Measurements from ENCODE around the gene ERAP2. TPM values are rescaled to one million over a fixed set of nuclear protein-coding genes. Genes with fewer than 3 reads are reported as not detected.

Gene ERAP2
- total and polyA plus RNA-seq, 10 of the 15 experiments (the other 5 are each of a cell fraction or from before 2014, with no cell fraction given): 4.0 to 28.7 (median 11.7) TPM

- CTCF ChIA-PET: interaction anchor here (0.8 to 1.1 kb wide), 2 partner anchors 12 to 76 kb away, joined by 3 to 4 read pairs; no protein-coding TSS in a partner anchor
- DNase-seq (ENCODE audit: low read depth, low spot score) (no peak), ATAC-seq (peak; percentile 33; the same call in 2 of the 3 replicates), FAIRE-seq (no peak)
- no TSS peak for BruUV-seq (replicated peaks)
- H3K27me3 ChIP-seq (replicated peaks in 1 of 2; ENCODE audit: control insufficient read depth in 2 of 2, insufficient read depth in 2 of 2, low read length in 1 of 2): no peaks in the 10 kb centered on the region
- H3K79me2 ChIP-seq (ENCODE audit: control insufficient read depth, insufficient read depth, low read length): peaks cover 90% of the 10 kb centered on the region
- no peaks in the 10 kb centered on the region for H3K4me1 ChIP-seq (ENCODE audit: control insufficient read depth, insufficient read depth, low read length)
- TF ChIP-seq RELB (IDR thresholded peaks at IDR 0.05; ENCODE audit: low read depth) (no peak), BMI1 (IDR thresholded peaks at IDR 0.05; ENCODE audit: borderline replicate concordance) (no peak), SMAD1 (IDR thresholded peaks at IDR 0.05; ENCODE audit: low read depth, partially characterized antibody) (no peak), POLR2AphosphoS5 (IDR thresholded peaks at IDR 0.05; ENCODE audit: low read length) (0 out of 2 replicates have a peak, but pooled peaks have one; percentile 11), IRF3 (IDR thresholded peaks at IDR 0.05) (no peak)
- POLR2A ChIA-PET: interaction anchor here (1.8 to 2.1 kb wide), 2 partner anchors 15 to 16 kb away, joined by 4 to 5 read pairs; no protein-coding TSS in a partner anchor
- no peak overlapping the region for H3K9ac ChIP-seq (ENCODE audit: control insufficient read depth, insufficient read depth, low read length)
- in situ Hi-C loops (cut with MboI) (no loop called here), intact Hi-C loops (cut with micrococcal nuclease; ENCODE audit: unreplicated experiment) (no loop called here)
- H3K36me3 ChIP-seq (ENCODE audit: control insufficient read depth in 2 of 2, insufficient read depth in 2 of 2, low read length in 1 of 2): peaks cover 1 to 10% of the 10 kb centered on the region in 2 experiments; a peak in 3 of 4 replicates
- no peak overlapping the region for H2AFZ ChIP-seq (ENCODE audit: control insufficient read depth, low read depth, low read length)
- WGBS (ENCODE audit: insufficient coverage, insufficient replicate concordance, low lambda C conversion rate, missing lambda C conversion rate): 99% methylated on average over 5 of the region's 5 CpGs
- H3K9me3 ChIP-seq (replicated peaks; ENCODE audit: control insufficient read depth, insufficient read depth, low read length): peaks cover 9% of the 10 kb centered on the region
- no peak overlapping the region for H3K27ac ChIP-seq (ENCODE audit: control insufficient read depth, insufficient read depth)
- no peak overlapping the region for H3K4me2 ChIP-seq (ENCODE audit: control insufficient read depth, insufficient read depth)
- SMC1A ChIA-PET (ENCODE audit: uncharacterized antibody, unreplicated experiment): interaction anchor here (0.6 to 3.6 kb wide), 12 partner anchors 7 to 101 kb away, joined by 3 to 12 read pairs (median 5); no protein-coding TSS in a partner anchor
- H3K4me3 ChIP-seq: no peak overlapping the region
- H4K20me1 ChIP-seq (ENCODE audit: control insufficient read depth, insufficient read depth): no peaks in the 10 kb centered on the region; the same call in 1 of the 2 replicates
- RAD21 ChIA-PET (ENCODE audit: unreplicated experiment): interaction anchor here (0.7 to 1.6 kb wide), 8 partner anchors 10 to 216 kb away, joined by 3 to 4 read pairs (median 4); partner anchors contain the start of genes LIX1 and LNPEP
These were observed 69.0 kb downstream of the ERAP2 start for GRCh38 chr5:96945144-96945897.

Measured in GM12878 (cell line).